ENCODE results near the gene MYO1D.

Gene MYO1D

GRCh38 chr17:32693194-32693897 is 183.6 kb downstream of the MYO1D start:
- ChIA-PET POLR2A (no interaction called here), CTCF (no interaction called here)
- TF ChIP-seq TARDBP (IDR thresholded peaks at IDR 0.05) (no peak), NFRKB (IDR thresholded peaks at IDR 0.05) (no peak), ARNT (IDR thresholded peaks at IDR 0.05) (no peak), CTBP1 (IDR thresholded peaks at IDR 0.05; ENCODE audit: borderline replicate concordance) (no peak), HDGF (IDR thresholded peaks at IDR 0.05; ENCODE audit: borderline replicate concordance) (no peak), PKNOX1 (IDR thresholded peaks at IDR 0.05) (no peak)
- DNase-seq (ENCODE audit: extremely low spot score) = no peak

GRCh38 chr17:32692179-32692578 is 184.7 kb downstream of the MYO1D start:
- POLR2A ChIA-PET = no interaction called here
- CTCF ChIA-PET = interaction anchor here (0.6 to 1.5 kb wide), 2 partner anchors 33 to 70 kb away, joined by 3 to 4 read pairs; no protein-coding TSS in a partner anchor
- TF ChIP-seq L3MBTL2 (conservative IDR thresholded peaks at IDR 0.05) (no peak), SUZ12 (IDR thresholded peaks at IDR 0.05) (no peak), HDGF (IDR thresholded peaks at IDR 0.05; ENCODE audit: borderline replicate concordance) (no peak), BHLHE40 (IDR thresholded peaks at IDR 0.05; ENCODE audit: borderline replicate concordance) (no peak), FOXM1 (IDR thresholded peaks at IDR 0.05; ENCODE audit: borderline replicate concordance) (no peak), SP1 (IDR thresholded peaks at IDR 0.05) (no peak), CTBP1 (IDR thresholded peaks at IDR 0.05; ENCODE audit: borderline replicate concordance) (no peak), ARNT (IDR thresholded peaks at IDR 0.05) (no peak), NFRKB (IDR thresholded peaks at IDR 0.05) (no peak), FOXA1 (IDR thresholded peaks at IDR 0.05) (no peak), FOXK2 (IDR thresholded peaks at IDR 0.05) (no peak), LEF1 (IDR thresholded peaks at IDR 0.05; ENCODE audit: borderline replicate concordance) (no peak), PKNOX1 (IDR thresholded peaks at IDR 0.05) (no peak), ELF4 (IDR thresholded peaks at IDR 0.05) (no peak), ZNF384 (IDR thresholded peaks at IDR 0.05) (no peak), TARDBP (IDR thresholded peaks at IDR 0.05) (no peak)
- DNase-seq (ENCODE audit: extremely low spot score) = no peak

- ChIA-PET CTCF (no interaction called here), POLR2A (no interaction called here)
- DNase-seq (ENCODE audit: extremely low spot score) = no peak
- TF ChIP-seq PKNOX1 (IDR thresholded peaks at IDR 0.05) = no peak
- TF ChIP-seq BHLHE40 (IDR thresholded peaks at IDR 0.05; ENCODE audit: borderline replicate concordance) = no peak
- TF ChIP-seq FOXK2 (IDR thresholded peaks at IDR 0.05) = no peak
- TF ChIP-seq NFRKB (IDR thresholded peaks at IDR 0.05) = no peak
- no peak for TF ChIP-seq FOXM1 (IDR thresholded peaks at IDR 0.05; ENCODE audit: borderline replicate concordance)
- no peak for TF ChIP-seq CTBP1 (IDR thresholded peaks at IDR 0.05; ENCODE audit: borderline replicate concordance)
- TF ChIP-seq SUZ12 (IDR thresholded peaks at IDR 0.05) = no peak
- no peak for TF ChIP-seq ARNT (IDR thresholded peaks at IDR 0.05)
- TF ChIP-seq FOXA1 (IDR thresholded peaks at IDR 0.05) = no peak
- no peak for TF ChIP-seq LEF1 (IDR thresholded peaks at IDR 0.05; ENCODE audit: borderline replicate concordance)
- no peak for TF ChIP-seq SP1 (IDR thresholded peaks at IDR 0.05)
- no peak for TF ChIP-seq HDGF (IDR thresholded peaks at IDR 0.05; ENCODE audit: borderline replicate concordance)
- TF ChIP-seq ELF4 (IDR thresholded peaks at IDR 0.05) = no peak
- no peak for TF ChIP-seq TARDBP (IDR thresholded peaks at IDR 0.05)
- no peak for TF ChIP-seq ZNF384 (IDR thresholded peaks at IDR 0.05)
- no peak for TF ChIP-seq L3MBTL2 (conservative IDR thresholded peaks at IDR 0.05)
Observed at GRCh38 chr17:32689348-32689747, 187.6 kb downstream of the MYO1D start.

- TF ChIP-seq FOXK2 (IDR thresholded peaks at IDR 0.05) = no peak
- TF ChIP-seq NFRKB (IDR thresholded peaks at IDR 0.05) = no peak
- no peak for TF ChIP-seq L3MBTL2 (conservative IDR thresholded peaks at IDR 0.05)
- TF ChIP-seq ZNF384 (IDR thresholded peaks at IDR 0.05) = no peak
- no peak for TF ChIP-seq HDGF (IDR thresholded peaks at IDR 0.05; ENCODE audit: borderline replicate concordance)
- no peak for TF ChIP-seq LEF1 (IDR thresholded peaks at IDR 0.05; ENCODE audit: borderline replicate concordance)
- no peak for TF ChIP-seq ARNT (IDR thresholded peaks at IDR 0.05)
- no peak for TF ChIP-seq SUZ12 (IDR thresholded peaks at IDR 0.05)
- no peak for TF ChIP-seq FOXM1 (IDR thresholded peaks at IDR 0.05; ENCODE audit: borderline replicate concordance)
- TF ChIP-seq PKNOX1 (IDR thresholded peaks at IDR 0.05) = no peak
- no peak for TF ChIP-seq CTBP1 (IDR thresholded peaks at IDR 0.05; ENCODE audit: borderline replicate concordance)
- TF ChIP-seq TARDBP (IDR thresholded peaks at IDR 0.05) = no peak
- TF ChIP-seq SP1 (IDR thresholded peaks at IDR 0.05) = no peak
- no peak for TF ChIP-seq BHLHE40 (IDR thresholded peaks at IDR 0.05; ENCODE audit: borderline replicate concordance)
- TF ChIP-seq FOXA1 (IDR thresholded peaks at IDR 0.05) = no peak
- TF ChIP-seq ELF4 (IDR thresholded peaks at IDR 0.05) = no peak
- POLR2A ChIA-PET = no interaction called here
- CTCF ChIA-PET = no interaction called here
- DNase-seq (ENCODE audit: extremely low spot score) = no peak
Observed at GRCh38 chr17:32688221-32688620, 188.7 kb downstream of the MYO1D start.

GRCh38 chr17:32684087-32684958 is 192.6 kb downstream of the MYO1D start:
- ChIA-PET POLR2A (no interaction called here), CTCF (no interaction called here)
- no peak for TF ChIP-seq PKNOX1 (IDR thresholded peaks at IDR 0.05)
- TF ChIP-seq FOXM1 (IDR thresholded peaks at IDR 0.05; ENCODE audit: borderline replicate concordance) = no peak
- TF ChIP-seq SP1 (IDR thresholded peaks at IDR 0.05) = no peak
- no peak for TF ChIP-seq CTBP1 (IDR thresholded peaks at IDR 0.05; ENCODE audit: borderline replicate concordance)
- TF ChIP-seq ZNF384 (IDR thresholded peaks at IDR 0.05) = no peak
- TF ChIP-seq BHLHE40 (IDR thresholded peaks at IDR 0.05; ENCODE audit: borderline replicate concordance) = no peak
- DNase-seq (ENCODE audit: extremely low spot score) = no peak
